IMR-90 (cell line): ENCODE data around the gene A4GALT. TPM values are rescaled to one million over a fixed set of nuclear protein-coding genes. Genes with fewer than 3 reads are reported as not detected.

Experiments used
- ATAC-seq: fragments of 200-7000 bp; cut with Tn5 transposase; 2 replicates; pipeline ENCODE4 v1.9.1; 2020; ENCODE audit warnings: low read depth, mild to moderate bottlenecking, moderate library complexity
- BruUV-seq: library from RNA; stranded (reverse); fragments of 400-500 nt; replicated peaks from 2 replicates; lab custom pipeline; 2021; lab: Mats Ljungman, UMichigan
- CTCF ChIA-PET: fragments of 300-600 bp; formaldehyde crosslinking; extraction: SDS; loops from one replicate; lab custom pipeline; 2021; ENCODE audit warnings: antibody characterized with exemption; lab: Yijun Ruan, JAX
- POLR2A ChIA-PET: fragments of 300-600 bp; sonication (Branson Sonifier 250); formaldehyde crosslinking; loops from one replicate; lab custom pipeline; 2022; ENCODE audit warnings: antibody characterized with exemption; ENCODE audit not compliant: unreplicated experiment; lab: Charles Lee
- DNase-seq: peaks from one replicate; pipeline ENCODE4 v3.0.0; 2013
- H2AFZ ChIP-seq: replicated peaks from 2 replicates; pipeline ENCODE3; 2013; ENCODE audit warnings: low read length, mild to moderate bottlenecking; ENCODE audit not compliant: poor library complexity
- H2AK5ac ChIP-seq: 2 replicates; pipeline ENCODE4 v1.6.1; 2013; ENCODE audit warnings: low read depth, low read length, inconsistent platforms
- H2AK9ac ChIP-seq: replicated peaks from 2 replicates; pipeline ENCODE3; 2013; ENCODE audit warnings: mild to moderate bottlenecking, low read depth, low read length, moderate library complexity; ENCODE audit not compliant: poor library complexity
- H2BK120ac ChIP-seq: 2 replicates; pipeline ENCODE4 v1.6.1; 2013; ENCODE audit warnings: low read depth, low read length, inconsistent platforms
- H2BK15ac ChIP-seq: 3 replicates; pipeline ENCODE4 v1.6.1; 2013; ENCODE audit warnings: low read depth, low read length, inconsistent platforms
- H2BK20ac ChIP-seq: 2 replicates; pipeline ENCODE4 v1.6.1; 2013; ENCODE audit warnings: low read depth, mild to moderate bottlenecking, inconsistent platforms, low read length, moderate library complexity
- H2BK5ac ChIP-seq: 2 replicates; pipeline ENCODE4 v1.6.1; 2013; ENCODE audit warnings: mild to moderate bottlenecking, low read depth, low read length, inconsistent platforms; ENCODE audit not compliant: poor library complexity, severe bottlenecking
- H3K14ac ChIP-seq: replicated peaks from 2 replicates; pipeline ENCODE4 v1.6.1; 2013; ENCODE audit warnings: low read depth, low read length, inconsistent platforms
- H3K18ac ChIP-seq: 2 replicates; pipeline ENCODE4 v1.6.1; 2013; ENCODE audit warnings: low read depth, low read length, control low read depth
- H3K23ac ChIP-seq: 2 replicates; pipeline ENCODE4 v1.6.1; 2013; ENCODE audit warnings: low read depth, low read length, inconsistent platforms
- H3K27ac ChIP-seq: 2 replicates; pipeline ENCODE4 v1.5.1; 2013; ENCODE audit warnings: mild to moderate bottlenecking, control low read depth, low read length; ENCODE audit not compliant: insufficient read depth
- H3K27me3 ChIP-seq: 2 replicates; pipeline ENCODE4 v1.6.1; 2013; ENCODE audit warnings: low read length; ENCODE audit not compliant: control insufficient read depth, insufficient read depth
- H3K36me3 ChIP-seq: 2 replicates; pipeline ENCODE4 v1.6.1; 2013; ENCODE audit warnings: low read length, mixed read lengths; ENCODE audit not compliant: control insufficient read depth, insufficient read depth
- H3K4ac ChIP-seq: 2 replicates; pipeline ENCODE4 v1.6.1; 2013; ENCODE audit warnings: low read depth, low read length, inconsistent platforms
- H3K4me1 ChIP-seq: 2 replicates; pipeline ENCODE4 v1.6.1; 2013; ENCODE audit warnings: low read length, mixed read lengths; ENCODE audit not compliant: control insufficient read depth, insufficient read depth
- H3K4me2 ChIP-seq: 2 replicates; pipeline ENCODE4 v1.6.1; 2013; ENCODE audit warnings: low read depth, mild to moderate bottlenecking, control low read depth, low read length, moderate library complexity
- H3K4me3 ChIP-seq: 2 replicates; pipeline ENCODE4 v1.5.1; 2013; ENCODE audit warnings: low read depth, mild to moderate bottlenecking, control low read depth, low read length, moderate library complexity; ENCODE audit not compliant: insufficient read depth
- H3K56ac ChIP-seq: 2 replicates; pipeline ENCODE4 v1.6.1; 2013; ENCODE audit warnings: low read length, inconsistent platforms; ENCODE audit not compliant: insufficient read depth; ENCODE audit errors: extremely low read depth
- H3K79me1 ChIP-seq, 2 experiments: 2 replicates each; pipeline ENCODE4 v1.6.1; 2013; ENCODE audit warnings: low read length in 2 of 2, inconsistent platforms in 1 of 2, low read depth in 1 of 2
- H3K9ac ChIP-seq: 2 replicates; pipeline ENCODE4 v1.6.1; 2013; ENCODE audit warnings: low read depth, low read length, control low read depth
- H3K9me1 ChIP-seq: 2 replicates; pipeline ENCODE4 v1.6.1; 2013; ENCODE audit warnings: low read length, inconsistent platforms; ENCODE audit not compliant: insufficient read depth
- H3K9me3 ChIP-seq: 2 replicates; pipeline ENCODE4 v1.6.1; 2013; ENCODE audit warnings: low read length; ENCODE audit not compliant: control insufficient read depth, insufficient read depth
- H4K20me1 ChIP-seq: 2 replicates; pipeline ENCODE4 v1.6.1; 2013; ENCODE audit warnings: low read length, inconsistent platforms; ENCODE audit not compliant: insufficient read depth
- H4K5ac ChIP-seq: 2 replicates; pipeline ENCODE4 v1.6.1; 2013; ENCODE audit warnings: mild to moderate bottlenecking, low read depth, low read length, control low read depth
- H4K8ac ChIP-seq, 2 experiments: 2 replicates each; pipeline ENCODE4 v1.6.1; 2013; ENCODE audit warnings: low read depth in 2 of 2, low read length in 2 of 2, control low read depth in 1 of 2, inconsistent platforms in 1 of 2
- H4K91ac ChIP-seq: 2 replicates; pipeline ENCODE4 v1.6.1; 2013; ENCODE audit warnings: low read depth, low read length, inconsistent platforms; ENCODE audit not compliant: insufficient read depth
- CHD1 ChIP-seq: IDR thresholded peaks from 2 replicates; pipeline ENCODE4 v1.6.1; 2012; ENCODE audit warnings: low read depth, low read length, improper control_type of control experiment
- WGBS, 2 experiments: methylation state at CpG; one replicate each; pipeline versions ENCODE4 v1.1.5 to v1.1.7; 2013; ENCODE audit warnings: missing lambda C conversion rate in 2 of 2; ENCODE audit not compliant: insufficient read length in 1 of 2; ENCODE audit errors: extremely low coverage in 2 of 2; 5-methylcytosine and 5-hydroxymethylcytosine counted together
- dilution Hi-C: fragments of 300-500 bp; cut with HindIII; formaldehyde crosslinking; loops from one replicate; pipeline ENCODE4 v1.14.3; 2018; ENCODE audit warnings: low sequenced_read_pairs; ENCODE audit not compliant: unreplicated experiment
- in situ Hi-C: fragments of 300-500 bp; cut with MboI; formaldehyde crosslinking; loops from 3 replicates; pipeline ENCODE4 v1.14.3; 2019; ENCODE audit warnings: low sequenced_read_pairs, inconsistent platforms, mixed read lengths
- intact Hi-C: fragments of 100-400 bp; cut with micrococcal nuclease; formaldehyde crosslinking; loops from 2 replicates; pipeline ENCODE4 v1.10.0; 2022
- polyA plus RNA-seq, 3 experiments: library from polyadenylated mRNA; depleted of rRNA; stranded (reverse); fragments of >200 nt; gene quantifications; 2 replicates each; pipeline ENCODE4 v1.2.3, GENCODE V29; 2012; ENCODE audit warnings: low replicate concordance in 1 of 3
- total RNA-seq: library from RNA; depleted of rRNA; stranded (reverse); fragments of >200 nt; gene quantifications from 2 replicates; pipeline ENCODE4 v1.2.3, GENCODE V29; 2012

Gene A4GALT
- total and polyA plus RNA-seq, 2 of the 4 experiments (the other 2 are of a cell fraction): 1.6 to 6.1 TPM

GRCh38 chr22:42717197-42717928 lies 3.3 kb downstream of the A4GALT start:
- Histone ChIP-seq H3K56ac (no peak overlapping the region; the same call in 1 of the 2 replicates), H3K9me1 (peaks cover 17% of the 10 kb centered on the region; the same call in 1 of the 2 replicates), H3K27me3 (no peaks in the 10 kb centered on the region), H3K4me2 (no peak overlapping the region), H3K14ac (no peak overlapping the region), H4K8ac (no peak overlapping the region), H3K79me1 (peaks cover 11 to 69% of the 10 kb centered on the region in 2 experiments; a peak in 3 of 4 replicates), H2BK120ac (no peak overlapping the region), H3K4ac (no peak overlapping the region), H2AK5ac (0 out of 2 replicates have a peak overlapping the region, but pooled peaks have one; percentile 20), H3K9me3 (no peaks in the 10 kb centered on the region), H3K9ac (no peak overlapping the region), H2AK9ac (peak overlapping the region; percentile 23), H2AFZ (no peak overlapping the region), H3K4me3 (no peak overlapping the region), H2BK15ac (no peak overlapping the region), H4K91ac (no peak overlapping the region), H2BK5ac (no peak overlapping the region), H2BK20ac (no peak overlapping the region), H3K18ac (no peak overlapping the region), H4K5ac (no peak overlapping the region), H4K20me1 (peaks cover 44% of the 10 kb centered on the region), H3K23ac (no peak overlapping the region), H3K36me3 (peaks cover 2% of the 10 kb centered on the region; the same call in 1 of the 2 replicates), H3K4me1 (peaks cover 13% of the 10 kb centered on the region), H3K27ac (no peak overlapping the region)
- in situ Hi-C loops (no loop called here), dilution Hi-C loops (no loop called here), intact Hi-C loops (no loop called here)
- DNase-seq: no peak
- POLR2A ChIA-PET: no interaction called here
- CTCF ChIA-PET: no interaction called here
- TF ChIP-seq CHD1: no peak
- 53% methylated on average over 5 of the region's 8 CpGs; no CpG with 5 or more reads in 1 of the 2 experiments for WGBS, 2 experiments
- no peak for ATAC-seq
- no TSS peak for BruUV-seq
